Panc1 (cell line): ENCODE results near the gene SP4.

Source experiments
- CTCF ChIP-seq: fragments of 450-650 bp; IDR thresholded peaks from 2 replicates; pipeline ENCODE4 v1.5.1; 2017; ENCODE audit warnings: mild to moderate bottlenecking
- POLR2AphosphoS5 ChIP-seq: IDR thresholded peaks from 2 replicates; pipeline ENCODE4 v1.6.1; 2012; ENCODE audit warnings: mild to moderate bottlenecking, low read depth, low read length, moderate library complexity
- REST ChIP-seq, 2 experiments: IDR thresholded peaks; 2 replicates each; pipeline ENCODE4 v1.6.1; 2011 to 2012; ENCODE audit warnings: low read depth in 2 of 2, control low read depth in 1 of 2, low read length in 1 of 2, mild to moderate bottlenecking in 1 of 2, moderate library complexity in 1 of 2; ENCODE audit not compliant: insufficient read depth in 1 of 2
- TCF7L2 ChIP-seq: IDR thresholded peaks from 2 replicates; pipeline ENCODE4 v1.6.1; 2011; ENCODE audit warnings: mild to moderate bottlenecking, low read depth, low read length, inconsistent platforms

DNA sequence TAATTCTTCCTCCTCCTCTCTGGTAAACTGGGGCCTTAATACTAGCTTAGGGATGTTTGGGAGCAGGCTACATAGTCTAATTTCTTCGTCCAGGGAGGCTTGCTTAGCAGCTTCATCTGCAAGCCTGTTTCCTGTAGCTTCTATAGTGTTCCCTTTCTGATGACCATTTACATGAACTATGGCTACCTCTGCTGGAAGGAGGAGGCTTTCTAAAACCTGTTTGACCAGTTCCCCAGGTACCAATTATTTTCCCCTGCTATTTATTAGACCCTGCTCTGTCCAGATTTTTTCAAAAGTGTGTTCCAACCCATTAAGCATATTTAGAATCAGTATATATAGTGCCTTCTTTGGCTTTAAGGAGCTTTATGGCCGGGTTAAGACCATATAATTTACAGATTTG is 76.1 kb downstream of the SP4 start:
- no peak for TF ChIP-seq CTCF
- TF ChIP-seq REST (IDR thresholded peaks at IDR 0.05; ENCODE audit: insufficient read depth in 1 of 2, low read depth in 2 of 2, low read length in 1 of 2) = no peak
- TF ChIP-seq POLR2AphosphoS5 = no peak
- no peak for TF ChIP-seq TCF7L2
